Kidney epithelial cell (primary cell): ENCODE results near the gene WSB1. TPM values are rescaled to one million over a fixed set of nuclear protein-coding genes. Genes with fewer than 3 reads are reported as not detected.

Source experiments
- DNase-seq: peaks from one replicate; pipeline ENCODE4 v3.0.0-alpha.2; 2010; ENCODE audit warnings: low read depth
- H3K27me3 ChIP-seq: 2 replicates; pipeline ENCODE4 v1.6.0; 2011; ENCODE audit warnings: low read length; ENCODE audit not compliant: control insufficient read depth, insufficient read depth
- H3K36me3 ChIP-seq: 2 replicates; pipeline ENCODE4 v1.5.1; 2011; ENCODE audit warnings: low read length; ENCODE audit not compliant: control insufficient read depth, insufficient read depth
- H3K4me3 ChIP-seq: 2 replicates; pipeline ENCODE4 v1.5.1; 2011; ENCODE audit warnings: low read depth, mild to moderate bottlenecking, control low read depth, low read length
- CTCF ChIP-seq: IDR thresholded peaks from 2 replicates; pipeline ENCODE4 v1.5.1; 2011; ENCODE audit warnings: mild to moderate bottlenecking, moderate library complexity, low read length, control low read depth, inconsistent platforms; ENCODE audit not compliant: insufficient read depth, poor library complexity, severe bottlenecking
- total RNA-seq: library from RNA; depleted of rRNA; stranded (reverse); fragments of >200 nt; gene quantifications from 2 replicates; pipeline ENCODE4 v1.2.3, GENCODE V29; 2015

WSB1 gene
- total RNA-seq, 1 donor from 2014 or later, result 127 TPM

- no peak for TF ChIP-seq CTCF
- no peak for DNase-seq
- Histone ChIP-seq H3K36me3 (no peaks in the 10 kb centered on the region), H3K4me3 (no peak overlapping the region), H3K27me3 (no peaks in the 10 kb centered on the region)
Measured at GRCh38 chr17:27299384-27300049, 5.6 kb downstream of the WSB1 start.

GRCh38 chr17:27303734-27304133 lies 9.8 kb downstream of the WSB1 start:
- no peaks in the 10 kb centered on the region for H3K27me3 ChIP-seq
- H3K4me3 ChIP-seq, result no peak overlapping the region
- peaks cover 2% of the 10 kb centered on the region for H3K36me3 ChIP-seq
- TF ChIP-seq CTCF, result no peak
- no peak for DNase-seq

- H3K36me3 ChIP-seq, result peaks cover 3% of the 10 kb centered on the region
- no peak overlapping the region for H3K4me3 ChIP-seq
- no peak for DNase-seq
- H3K27me3 ChIP-seq, result no peaks in the 10 kb centered on the region
- no peak for TF ChIP-seq CTCF
Measured at GRCh38 chr17:27306276-27306835, 12.4 kb downstream of the WSB1 start.

- Histone ChIP-seq H3K4me3 (no peak overlapping the region), H3K27me3 (no peaks in the 10 kb centered on the region), H3K36me3 (peaks cover 6% of the 10 kb centered on the region)
- no peak for TF ChIP-seq CTCF
- no peak for DNase-seq
Measured at GRCh38 chr17:27310565-27311110, 16.7 kb downstream of the WSB1 start.

- Histone ChIP-seq H3K4me3 (no peak overlapping the region), H3K36me3 (peaks cover 4% of the 10 kb centered on the region), H3K27me3 (no peaks in the 10 kb centered on the region)
- no peak for DNase-seq
- TF ChIP-seq CTCF, result no peak
Measured at GRCh38 chr17:27313301-27313700, 19.4 kb downstream of the WSB1 start.

- DNase-seq, result peak; percentile 91
- Histone ChIP-seq H3K4me3 (no peak overlapping the region), H3K27me3 (no peaks in the 10 kb centered on the region), H3K36me3 (peaks cover 4% of the 10 kb centered on the region)
- no peak for TF ChIP-seq CTCF
Measured at GRCh38 chr17:27315322-27315721, 21.4 kb downstream of the WSB1 start.
